ENCODE results near the gene FKRP. TPM values are rescaled to one million over a fixed set of nuclear protein-coding genes. Genes with fewer than 3 reads are reported as not detected.
A peak's percentile ranks its signal among the peaks of the same experiment; 100 is the strongest.

Gene FKRP
- total RNA-seq, 2 experiments from 2014 or later, result 7.7 to 10.1 TPM

DNA sequence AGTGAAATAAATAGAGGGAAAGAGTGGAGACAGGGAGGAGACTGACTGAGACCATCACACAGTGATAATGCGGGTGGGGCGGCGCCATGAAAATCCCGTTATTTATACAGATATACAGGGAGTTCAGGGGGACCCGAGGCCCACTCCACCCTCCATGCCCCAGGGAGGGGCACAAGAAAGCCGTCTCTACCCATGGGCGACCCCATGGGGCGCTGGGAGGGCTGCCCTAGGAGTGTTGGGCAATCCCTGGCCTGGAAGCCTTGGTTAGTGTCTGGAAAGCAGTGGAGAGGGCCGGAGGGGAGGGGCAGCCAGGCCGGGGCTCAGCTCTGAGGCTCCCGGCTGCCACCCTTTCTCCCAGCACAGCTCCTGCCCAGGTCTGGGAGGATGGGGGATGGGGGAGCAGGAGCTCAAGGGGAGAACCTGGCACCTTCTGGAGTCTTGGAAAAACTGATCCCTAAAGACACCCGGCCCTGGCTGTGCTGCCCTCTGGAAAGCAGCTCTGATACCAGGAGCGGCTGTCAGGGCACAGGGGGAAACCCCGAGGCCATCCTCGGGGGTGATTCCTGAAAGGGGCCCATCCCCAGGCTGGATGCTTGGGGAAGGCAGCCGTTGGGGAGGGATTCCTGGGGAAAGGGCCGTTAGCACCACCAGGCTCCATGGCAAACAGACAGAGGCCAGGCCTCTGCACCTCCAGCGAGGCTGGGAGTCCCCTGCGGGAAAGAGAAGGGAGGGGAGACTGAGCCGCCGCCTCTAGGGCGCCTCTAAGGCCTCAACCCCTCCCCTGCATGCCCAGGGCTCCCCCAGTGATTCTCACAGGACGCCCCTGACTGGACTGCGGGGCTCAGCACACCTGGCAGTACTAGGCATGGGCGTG is 26.0 kb upstream of the FKRP start:
- Mint-ChIP-seq H3K4me3 (no peak overlapping the region), H3K9me3 (no peaks in the 10 kb centered on the region), H3K36me3 (ENCODE audit: low read depth) (peaks cover 42% of the 10 kb centered on the region), H3K27ac (peak overlapping the region; percentile 26), H3K27me3 (no peaks in the 10 kb centered on the region), H3K4me1 (ENCODE audit: low read depth) (peaks cover 34% of the 10 kb centered on the region)
- intact Hi-C loops (cut with micrococcal nuclease), result loop anchor here (10.0 kb wide), 1 partner anchor 105 kb away; no protein-coding TSS in a partner anchor
- POLR2A ChIA-PET, result interaction anchor here (1.0 to 1.7 kb wide), 2 partner anchors 22 to 114 kb away, joined by 3 to 4 read pairs; no protein-coding TSS in a partner anchor
- CTCF ChIA-PET, result interaction anchor here (2.7 kb wide), 1 partner anchor 9 kb away, joined by 16 read pairs; no protein-coding TSS in a partner anchor
- DNase-seq (no peak), ATAC-seq (no peak)
- no peak for TF ChIP-seq CTCF (IDR thresholded peaks at IDR 0.05)

DNA sequence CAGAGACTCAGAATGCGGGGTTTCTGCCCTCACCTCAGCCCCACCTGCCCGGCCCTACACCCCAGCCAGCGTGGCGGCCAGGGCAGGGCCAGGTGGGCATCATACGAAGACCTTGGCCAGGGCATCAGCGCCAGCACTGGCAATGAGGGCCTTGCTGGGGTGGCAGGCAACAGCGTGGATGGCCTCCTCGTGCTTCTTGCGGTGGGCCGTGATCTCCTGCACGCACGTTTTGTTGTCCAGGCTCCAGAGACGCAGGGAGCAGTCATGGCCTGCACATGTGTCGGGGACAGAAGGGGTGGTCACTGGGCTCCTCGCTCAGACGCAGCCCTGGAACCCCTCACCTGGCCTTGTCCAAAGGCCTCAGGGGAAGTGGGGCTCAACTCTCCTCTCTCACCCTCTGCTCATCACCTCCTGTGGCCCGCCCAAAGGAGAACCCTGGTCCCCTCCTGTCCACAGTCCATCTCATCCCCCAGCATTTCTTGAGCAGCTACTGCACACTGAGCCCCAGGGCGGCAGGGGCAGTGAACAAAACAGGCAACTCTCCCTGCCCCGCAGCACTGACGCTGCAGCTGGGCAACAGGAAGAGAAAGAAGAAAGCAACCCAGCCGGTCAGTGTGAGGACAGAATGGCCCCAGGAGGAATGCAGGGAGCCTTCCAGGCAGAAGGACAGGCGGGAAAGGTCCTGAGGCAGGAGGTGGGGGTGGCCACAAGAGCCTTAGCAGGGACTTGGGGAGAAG is 25.2 kb upstream of the FKRP start:
- no peak for DNase-seq
- intact Hi-C loops (cut with micrococcal nuclease), result loop anchor here (10.0 kb wide), 1 partner anchor 106 kb away; no protein-coding TSS in a partner anchor
- no peak for TF ChIP-seq CTCF (IDR thresholded peaks at IDR 0.05)
- ATAC-seq, result no peak
- Mint-ChIP-seq H3K27ac (no peak overlapping the region), H3K4me3 (no peak overlapping the region), H3K4me1 (ENCODE audit: low read depth) (peaks cover 31% of the 10 kb centered on the region), H3K36me3 (ENCODE audit: low read depth) (peaks cover 39% of the 10 kb centered on the region), H3K27me3 (no peaks in the 10 kb centered on the region), H3K9me3 (no peaks in the 10 kb centered on the region)
- CTCF ChIA-PET, result interaction anchor here (1.0 to 2.7 kb wide), 2 partner anchors 8 to 16 kb away, joined by 5 to 16 read pairs; no protein-coding TSS in a partner anchor
- POLR2A ChIA-PET, result interaction anchor here (1.0 kb wide), 1 partner anchor 115 kb away, joined by 3 read pairs; no protein-coding TSS in a partner anchor

DNA sequence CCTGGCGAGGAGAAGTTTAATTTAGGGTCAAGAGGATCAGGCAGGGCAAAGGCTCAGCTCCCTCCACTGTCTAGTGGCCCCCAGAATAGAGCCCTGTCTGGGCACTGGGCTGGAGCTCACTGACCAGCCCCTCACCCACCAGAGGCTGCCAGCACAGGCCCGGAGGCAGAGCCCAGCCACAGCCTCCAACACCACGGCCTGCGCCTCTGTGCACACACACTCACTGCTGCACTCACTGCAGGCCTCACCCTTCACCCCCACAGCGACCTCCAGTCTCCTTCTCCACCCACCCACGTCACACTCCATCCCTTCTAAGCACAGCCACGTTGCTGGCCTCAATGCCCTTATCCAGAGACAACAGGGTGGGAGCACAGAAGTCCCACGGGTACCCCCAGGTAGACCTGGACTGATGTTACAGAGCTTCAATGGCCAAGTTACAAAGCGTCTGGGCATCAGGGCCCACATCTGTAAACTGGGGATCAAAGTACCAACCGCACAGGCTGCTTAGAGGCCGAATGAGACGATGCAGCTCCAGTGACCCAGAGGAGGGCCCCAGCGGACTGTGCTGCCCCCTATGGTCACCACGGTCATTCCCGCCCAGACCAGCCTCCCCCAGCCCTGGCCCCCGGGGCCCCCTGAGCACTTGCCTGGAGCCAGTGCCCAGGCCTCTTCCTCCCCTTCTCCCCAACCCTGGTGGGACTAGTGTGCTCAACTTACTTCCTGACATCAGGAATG is 24.4 kb upstream of the FKRP start:
- Mint-ChIP-seq H3K27ac (no peak overlapping the region), H3K4me3 (no peak overlapping the region), H3K4me1 (ENCODE audit: low read depth) (peaks cover 31% of the 10 kb centered on the region), H3K36me3 (ENCODE audit: low read depth) (peaks cover 45% of the 10 kb centered on the region), H3K9me3 (no peaks in the 10 kb centered on the region), H3K27me3 (no peaks in the 10 kb centered on the region)
- intact Hi-C loops (cut with micrococcal nuclease), result loop anchor here (10.0 kb wide), 1 partner anchor 107 kb away; no protein-coding TSS in a partner anchor
- ChIA-PET POLR2A (interaction anchor here (1.0 to 1.5 kb wide), 2 partner anchors 15 to 115 kb away, joined by 3 to 4 read pairs; no protein-coding TSS in a partner anchor), CTCF (interaction anchor here (1.0 to 1.3 kb wide), 2 partner anchors 17 to 41 kb away, joined by 3 to 5 read pairs; no protein-coding TSS in a partner anchor)
- no peak for TF ChIP-seq CTCF (IDR thresholded peaks at IDR 0.05)
- DNase-seq, result no peak
- ATAC-seq, result no peak

- H3K9me3 Mint-ChIP-seq, result no peaks in the 10 kb centered on the region
- no peak for ATAC-seq
- no peak overlapping the region for H3K4me3 Mint-ChIP-seq
- H3K4me1 Mint-ChIP-seq (ENCODE audit: low read depth), result peaks cover 31% of the 10 kb centered on the region
- POLR2A ChIA-PET, result interaction anchor here (1.5 to 2.6 kb wide), 2 partner anchors 15 kb away, joined by 4 to 7 read pairs; no protein-coding TSS in a partner anchor
- H3K27me3 Mint-ChIP-seq, result no peaks in the 10 kb centered on the region
- H3K36me3 Mint-ChIP-seq (ENCODE audit: low read depth), result peaks cover 46% of the 10 kb centered on the region
- no peak for DNase-seq
- intact Hi-C loops (cut with micrococcal nuclease), result loop anchor here (10.0 kb wide), 1 partner anchor 107 kb away; no protein-coding TSS in a partner anchor
- H3K27ac Mint-ChIP-seq, result peak overlapping the region; percentile 53
- no peak for TF ChIP-seq CTCF (IDR thresholded peaks at IDR 0.05)
- CTCF ChIA-PET, result interaction anchor here (1.0 to 2.1 kb wide), 3 partner anchors 18 to 42 kb away, joined by 3 to 10 read pairs (median 5); no protein-coding TSS in a partner anchor
These were observed 23.9 kb upstream of the FKRP start for GRCh38 chr19:46722004-46722380.
